GM23338 (cell line): ENCODE results near the gene BCAS3. TPM values are rescaled to one million over a fixed set of nuclear protein-coding genes. Genes with fewer than 3 reads are reported as not detected.

ENCODE experiments used
- ATAC-seq: fragments of 200-7000 bp; cut with Tn5 transposase; 3 replicates; pipeline ENCODE4 v1.9.1; 2020
- DNase-seq: peaks from one replicate; pipeline ENCODE4 v3.0.0-alpha.2; 2015; ENCODE audit warnings: low spot score
- H2AFZ ChIP-seq: fragments of 200-600 bp; sonication (generic); 2 replicates; pipeline ENCODE4 v1.8.0; 2016; ENCODE audit warnings: antibody characterized with exemption, mild to moderate bottlenecking, moderate library complexity
- H3F3A ChIP-seq: fragments of 200-600 bp; sonication (generic); replicated peaks from 2 replicates; pipeline ENCODE4 v1.8.0; 2017; ENCODE audit warnings: antibody characterized with exemption, mixed run types, low read depth
- H3K27ac ChIP-seq: fragments of 200-600 bp; sonication (generic); 2 replicates; pipeline ENCODE4 v1.6.1; 2016; ENCODE audit warnings: low read depth
- H3K27me3 ChIP-seq: fragments of 200-600 bp; sonication (generic); 2 replicates; pipeline ENCODE4 v1.8.0; 2016; ENCODE audit warnings: mild to moderate bottlenecking, mixed run types, moderate library complexity; ENCODE audit not compliant: insufficient read depth
- H3K36me3 ChIP-seq: fragments of 200-600 bp; sonication (generic); 2 replicates; pipeline ENCODE4 v1.8.0; 2016; ENCODE audit warnings: mild to moderate bottlenecking; ENCODE audit not compliant: insufficient read depth
- H3K4me1 ChIP-seq: fragments of 200-600 bp; sonication (generic); 2 replicates; pipeline ENCODE4 v1.8.0; 2016; ENCODE audit warnings: mild to moderate bottlenecking, moderate library complexity; ENCODE audit not compliant: insufficient read depth
- H3K4me2 ChIP-seq: fragments of 200-600 bp; sonication (generic); 2 replicates; pipeline ENCODE4 v1.7.1; 2017; ENCODE audit warnings: mixed run types
- H3K4me3 ChIP-seq: fragments of 200-600 bp; sonication (generic); 2 replicates; pipeline ENCODE4 v1.6.1; 2016; ENCODE audit warnings: mixed run types
- H3K79me2 ChIP-seq: fragments of 200-600 bp; sonication (generic); replicated peaks from 2 replicates; pipeline ENCODE4 v1.8.0; 2017; ENCODE audit warnings: mild to moderate bottlenecking; ENCODE audit not compliant: insufficient read depth
- H3K9me2 ChIP-seq: fragments of 200-600 bp; sonication (generic); 2 replicates; pipeline ENCODE4 v1.8.0; 2017; ENCODE audit not compliant: insufficient read depth
- H4K20me1 ChIP-seq: fragments of 200-600 bp; sonication (generic); replicated peaks from 2 replicates; pipeline ENCODE4 v1.8.0; 2017; ENCODE audit warnings: mild to moderate bottlenecking; ENCODE audit not compliant: insufficient read depth
- H3K27ac Mint-ChIP-seq: 2 replicates; pipeline ENCODE4 v1.8.0; 2020; ENCODE audit warnings: inconsistent platforms, mild to moderate bottlenecking, moderate library complexity, mixed read lengths
- H3K27me3 Mint-ChIP-seq: 3 replicates; pipeline ENCODE4 v1.8.0; 2022; ENCODE audit warnings: low read depth, mild to moderate bottlenecking, moderate library complexity, mixed read lengths, inconsistent platforms; ENCODE audit not compliant: insufficient read depth, poor library complexity
- H3K36me3 Mint-ChIP-seq: 3 replicates; pipeline ENCODE4 v1.8.0; 2021; ENCODE audit warnings: low read depth, mild to moderate bottlenecking, inconsistent platforms, moderate library complexity, mixed read lengths
- H3K4me1 Mint-ChIP-seq: 3 replicates; pipeline ENCODE4 v1.8.0; 2020; ENCODE audit warnings: mild to moderate bottlenecking, inconsistent platforms, mixed read lengths
- H3K4me3 Mint-ChIP-seq: 3 replicates; pipeline ENCODE4 v1.8.0; 2021; ENCODE audit warnings: moderate library complexity, mild to moderate bottlenecking, inconsistent platforms, mixed read lengths
- H3K9me3 Mint-ChIP-seq: 3 replicates; pipeline ENCODE4 v1.8.0; 2020; ENCODE audit warnings: moderate library complexity, mild to moderate bottlenecking, inconsistent platforms, mixed read lengths
- CREB1 ChIP-seq: fragments of 250-450 bp; sonication (Bioruptor Pico); IDR thresholded peaks from 2 replicates; pipeline ENCODE4 v1.5.0; 2020; ENCODE audit warnings: low read depth, mild to moderate bottlenecking, moderate library complexity
- CTCF ChIP-seq, 2 experiments: fragments of 200-600 bp in 1 of 2; sonication (generic) in 1 of 2; conservative IDR thresholded peaks; 2 replicates each; pipeline versions ENCODE4 v1.5.1 to v1.6.1; 2016 to 2017; ENCODE audit warnings: antibody characterized with exemption in 2 of 2, low read depth in 2 of 2, mild to moderate bottlenecking in 2 of 2, moderate library complexity in 1 of 2
- ETS1 ChIP-seq: IDR thresholded peaks from 2 replicates; pipeline ENCODE4 v1.6.1; 2016; ENCODE audit warnings: antibody characterized with exemption
- EZH2 ChIP-seq: fragments of 200-600 bp; sonication (generic); IDR thresholded peaks from one replicate; pipeline ENCODE4 v1.8.0; 2017; ENCODE audit warnings: antibody characterized with exemption, mild to moderate bottlenecking, low read depth; ENCODE audit not compliant: unreplicated experiment
- EZH2phosphoT487 ChIP-seq: fragments of 200-600 bp; sonication (generic); IDR thresholded peaks from one replicate; pipeline ENCODE4 v1.8.1; 2018; ENCODE audit warnings: antibody characterized with exemption; ENCODE audit not compliant: unreplicated experiment
- JUNB ChIP-seq: IDR thresholded peaks from one replicate; pipeline ENCODE4 v1.6.1; 2016; ENCODE audit warnings: antibody characterized with exemption; ENCODE audit not compliant: unreplicated experiment
- NANOG ChIP-seq: IDR thresholded peaks from 2 replicates; pipeline ENCODE4 v1.6.1; 2016; ENCODE audit warnings: antibody characterized with exemption, borderline replicate concordance
- POLR2AphosphoS5 ChIP-seq: IDR thresholded peaks from 2 replicates; pipeline ENCODE4 v1.6.1; 2016; ENCODE audit warnings: antibody characterized with exemption, low read depth
- REST ChIP-seq: IDR thresholded peaks from one replicate; pipeline ENCODE4 v1.6.1; 2018; ENCODE audit warnings: antibody characterized with exemption; ENCODE audit not compliant: unreplicated experiment
- STAT1 ChIP-seq: IDR thresholded peaks from one replicate; pipeline ENCODE4 v1.6.1; 2016; ENCODE audit warnings: antibody characterized with exemption; ENCODE audit not compliant: unreplicated experiment
- ZNF114 ChIP-seq: fragments of 250-450 bp; sonication (Bioruptor Pico); IDR thresholded peaks from 2 replicates; pipeline ENCODE4 v1.5.0; 2020; ENCODE audit warnings: mild to moderate bottlenecking, moderate library complexity
- ZNF331 ChIP-seq: fragments of 250-450 bp; sonication (Bioruptor Pico); IDR thresholded peaks from 2 replicates; pipeline ENCODE4 v1.5.0; 2020; ENCODE audit warnings: low read depth, mild to moderate bottlenecking, moderate library complexity
- ZNF462 ChIP-seq: fragments of 250-450 bp; sonication (Bioruptor Pico); IDR thresholded peaks from 2 replicates; pipeline ENCODE4 v1.5.0; 2020; ENCODE audit warnings: mild to moderate bottlenecking, moderate library complexity
- polyA plus RNA-seq: library from polyadenylated mRNA; unstranded; fragments of >200 nt; fragmentation: Nextera tagmentation; extraction: Ambion mirVana; gene quantifications from 2 replicates; pipeline ENCODE4 v1.2.1, GENCODE V29; 2016
- total RNA-seq: library from RNA; depleted of rRNA; stranded (reverse); fragments of >200 nt; shearing (Covaris generic); gene quantifications from 2 replicates; pipeline ENCODE4 v1.2.3, GENCODE V29; 2014

BCAS3 gene
- total and polyA plus RNA-seq, 2 experiments from 2014 or later, result 8.2 to 28.0 TPM

GRCh38 chr17:60914078-60914477 is 236.4 kb downstream of the BCAS3 start:
- TF ChIP-seq POLR2AphosphoS5 (no peak), EZH2 (no peak), ZNF462 (CRISPR knock-in tag) (no peak), ZNF331 (no peak), STAT1 (no peak), ZNF114 (CRISPR knock-in tag) (no peak), CTCF (conservative IDR thresholded peaks at IDR 0.05; ENCODE audit: low read depth in 2 of 2) (no peak), ETS1 (no peak), NANOG (no peak), REST (no peak), EZH2phosphoT487 (no peak), JUNB (no peak), CREB1 (CRISPR knock-in tag) (no peak)
- H4K20me1 ChIP-seq, result no peaks in the 10 kb centered on the region
- no peaks in the 10 kb centered on the region for H3K9me2 ChIP-seq
- H3K4me1 ChIP-seq, result no peaks in the 10 kb centered on the region
- H3F3A ChIP-seq, result no peaks in the 10 kb centered on the region
- H3K36me3 ChIP-seq, result peaks cover 9% of the 10 kb centered on the region; the same call in 1 of the 2 replicates
- H3K27me3 Mint-ChIP-seq, result peaks cover 1% of the 10 kb centered on the region
- ATAC-seq (no peak), DNase-seq (no peak)
- H3K27ac Mint-ChIP-seq, result no peak overlapping the region
- H3K4me3 ChIP-seq, result no peak overlapping the region
- no peak overlapping the region for H3K4me2 ChIP-seq
- H3K79me2 ChIP-seq, result no peaks in the 10 kb centered on the region
- no peaks in the 10 kb centered on the region for H3K27me3 ChIP-seq
- no peaks in the 10 kb centered on the region for H3K4me1 Mint-ChIP-seq
- no peak overlapping the region for H2AFZ ChIP-seq
- H3K9me3 Mint-ChIP-seq, result peaks cover 13% of the 10 kb centered on the region
- H3K27ac ChIP-seq, result no peak overlapping the region
- H3K36me3 Mint-ChIP-seq, result peaks cover 10% of the 10 kb centered on the region; the same call in 2 of the 3 replicates
- no peak overlapping the region for H3K4me3 Mint-ChIP-seq
